ENCODE measurements around the gene CD46.

DNA sequence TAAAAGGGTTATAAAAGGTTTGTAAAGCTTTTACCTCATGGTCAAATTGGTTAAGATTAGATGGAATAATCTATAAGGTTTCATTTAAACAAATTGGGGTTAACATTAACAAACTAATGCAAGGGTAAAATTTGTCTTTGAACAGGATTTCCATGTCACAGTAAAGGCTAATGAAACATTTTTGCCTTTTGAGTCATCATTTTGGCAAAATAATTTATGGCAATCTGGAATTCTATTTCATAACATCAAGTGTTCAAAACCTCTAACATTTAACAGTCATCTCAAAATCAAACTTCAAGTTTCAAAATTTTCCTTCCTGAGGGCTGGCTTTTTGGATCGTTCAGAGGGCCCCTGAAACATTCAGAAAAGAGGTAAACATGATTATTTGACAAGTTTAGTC lies 6.6 kb upstream of the CD46 start:
- TF ChIP-seq, protein P1, sequence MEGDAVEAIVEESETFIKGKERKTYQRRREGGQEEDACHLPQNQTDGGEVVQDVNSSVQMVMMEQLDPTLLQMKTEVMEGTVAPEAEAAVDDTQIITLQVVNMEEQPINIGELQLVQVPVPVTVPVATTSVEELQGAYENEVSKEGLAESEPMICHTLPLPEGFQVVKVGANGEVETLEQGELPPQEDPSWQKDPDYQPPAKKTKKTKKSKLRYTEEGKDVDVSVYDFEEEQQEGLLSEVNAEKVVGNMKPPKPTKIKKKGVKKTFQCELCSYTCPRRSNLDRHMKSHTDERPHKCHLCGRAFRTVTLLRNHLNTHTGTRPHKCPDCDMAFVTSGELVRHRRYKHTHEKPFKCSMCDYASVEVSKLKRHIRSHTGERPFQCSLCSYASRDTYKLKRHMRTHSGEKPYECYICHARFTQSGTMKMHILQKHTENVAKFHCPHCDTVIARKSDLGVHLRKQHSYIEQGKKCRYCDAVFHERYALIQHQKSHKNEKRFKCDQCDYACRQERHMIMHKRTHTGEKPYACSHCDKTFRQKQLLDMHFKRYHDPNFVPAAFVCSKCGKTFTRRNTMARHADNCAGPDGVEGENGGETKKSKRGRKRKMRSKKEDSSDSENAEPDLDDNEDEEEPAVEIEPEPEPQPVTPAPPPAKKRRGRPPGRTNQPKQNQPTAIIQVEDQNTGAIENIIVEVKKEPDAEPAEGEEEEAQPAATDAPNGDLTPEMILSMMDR (conservative IDR thresholded peaks at IDR 0.05; ENCODE audit: low read depth, low read length) = no peak
- no peak for TF ChIP-seq EZH2 (IDR thresholded peaks at IDR 0.05; ENCODE audit: borderline replicate concordance, low read depth, low read length, poor library complexity, severe bottlenecking)
